SK-N-SH treated with all-trans-retinoic acid at 6 μM for 48 hours (cell line): ENCODE results near the gene GOLGA8B.

ENCODE experiments used
- ATAC-seq: fragments of 200-7000 bp; cut with Tn5 transposase; 3 replicates; pipeline ENCODE4 v1.9.1; 2020; ENCODE audit warnings: mild to moderate bottlenecking, moderate library complexity
- ARNTL ChIP-seq: fragments of 450-650 bp; formaldehyde crosslinking; IDR thresholded peaks from 2 replicates; pipeline ENCODE4 v1.5.0; 2020; ENCODE audit warnings: low read depth, mild to moderate bottlenecking, moderate library complexity, borderline replicate concordance
- BACH2 ChIP-seq: fragments of 250-450 bp; sonication (Bioruptor Pico); IDR thresholded peaks from 2 replicates; pipeline ENCODE4 v1.9.0; 2021; ENCODE audit warnings: mild to moderate bottlenecking, borderline replicate concordance
- CSRNP3 ChIP-seq: fragments of 250-450 bp; sonication (Bioruptor Pico); IDR thresholded peaks from 2 replicates; pipeline ENCODE4 v1.5.1; 2021; ENCODE audit warnings: mild to moderate bottlenecking, moderate library complexity
- ESRRG ChIP-seq: fragments of 250-450 bp; sonication (Bioruptor Pico); IDR thresholded peaks from 2 replicates; pipeline ENCODE4 v1.6.1; 2021; ENCODE audit warnings: mild to moderate bottlenecking
- ISL1 ChIP-seq: fragments of 250-450 bp; sonication (Bioruptor Pico); IDR thresholded peaks from 2 replicates; pipeline ENCODE4 v2.1.2; 2022; ENCODE audit warnings: mild to moderate bottlenecking, moderate library complexity
- OSR1 ChIP-seq: fragments of 250-450 bp; sonication (Bioruptor Pico); IDR thresholded peaks from 2 replicates; pipeline ENCODE4 v1.8.0; 2022; ENCODE audit warnings: moderate library complexity, mild to moderate bottlenecking, inconsistent platforms
- PATZ1 ChIP-seq: fragments of 250-450 bp; sonication (Bioruptor Pico); IDR thresholded peaks from 2 replicates; pipeline ENCODE4 v1.8.0; 2020; ENCODE audit warnings: mild to moderate bottlenecking, moderate library complexity, borderline replicate concordance
- POU6F1 ChIP-seq: fragments of 250-450 bp; sonication (Bioruptor Pico); IDR thresholded peaks from 2 replicates; pipeline ENCODE4 v1.8.0; 2021; ENCODE audit warnings: low read depth, mild to moderate bottlenecking, moderate library complexity, borderline replicate concordance
- PPARA ChIP-seq: fragments of 250-450 bp; sonication (Bioruptor Pico); IDR thresholded peaks from 2 replicates; pipeline ENCODE4 v1.5.0; 2020; ENCODE audit warnings: mild to moderate bottlenecking, borderline replicate concordance
- SNAI2 ChIP-seq: fragments of 250-450 bp; sonication (Bioruptor Pico); IDR thresholded peaks from 2 replicates; pipeline ENCODE4 v1.5.0; 2020; ENCODE audit warnings: mild to moderate bottlenecking, moderate library complexity
- TCF4 ChIP-seq: fragments of 250-450 bp; sonication (Bioruptor Pico); IDR thresholded peaks from 2 replicates; pipeline ENCODE4 v1.8.0; 2021; ENCODE audit warnings: mild to moderate bottlenecking, moderate library complexity, borderline replicate concordance
- TOX ChIP-seq: fragments of 250-450 bp; sonication (Bioruptor Pico); IDR thresholded peaks from 2 replicates; pipeline ENCODE4 v1.8.0; 2021; ENCODE audit warnings: mild to moderate bottlenecking, moderate library complexity, borderline replicate concordance
- TSHZ2 ChIP-seq: fragments of 250-450 bp; sonication (Bioruptor Pico); IDR thresholded peaks from 2 replicates; pipeline ENCODE4 v1.5.0; 2020; ENCODE audit warnings: mild to moderate bottlenecking, moderate library complexity
- ZC3H10 ChIP-seq: fragments of 250-450 bp; sonication (Bioruptor Pico); IDR thresholded peaks from 2 replicates; pipeline ENCODE4 v1.5.1; 2021; ENCODE audit warnings: mild to moderate bottlenecking, moderate library complexity
- ZFP3 ChIP-seq: fragments of 250-450 bp; sonication (Bioruptor Pico); IDR thresholded peaks from 2 replicates; pipeline ENCODE4 v1.5.0; 2020; ENCODE audit warnings: mild to moderate bottlenecking, moderate library complexity
- ZFP30 ChIP-seq: fragments of 450-650 bp; formaldehyde crosslinking; IDR thresholded peaks from 2 replicates; pipeline ENCODE4 v1.5.0; 2022; ENCODE audit warnings: mild to moderate bottlenecking, moderate library complexity

GOLGA8B gene

GRCh38 chr15:34608517-34608916 lies 25.1 kb upstream of the GOLGA8B start:
- peak; percentile 48; the same call in 1 of the 2 replicates for TF ChIP-seq TSHZ2 (CRISPR knock-in tag)
- peak; percentile 91 for TF ChIP-seq TCF4
- TF ChIP-seq OSR1 (CRISPR knock-in tag): no peak
- no peak for TF ChIP-seq ESRRG (CRISPR knock-in tag)
- TF ChIP-seq ZC3H10 (CRISPR knock-in tag): no peak
- TF ChIP-seq POU6F1 (CRISPR knock-in tag): no peak
- no peak for TF ChIP-seq PATZ1 (CRISPR knock-in tag)
- TF ChIP-seq ZFP3 (CRISPR knock-in tag): no peak
- no peak for TF ChIP-seq SNAI2 (CRISPR knock-in tag)
- TF ChIP-seq BACH2 (CRISPR knock-in tag): no peak
- no peak for TF ChIP-seq ARNTL (CRISPR knock-in tag)
- TF ChIP-seq, all 23 proteins: peak for 2
- no peak for ATAC-seq

GRCh38 chr15:34607832-34608231 lies 24.4 kb upstream of the GOLGA8B start:
- no peak for ATAC-seq
- TF ChIP-seq TOX (CRISPR knock-in tag) (no peak), PPARA (CRISPR knock-in tag) (no peak), PATZ1 (CRISPR knock-in tag) (no peak), ARNTL (CRISPR knock-in tag) (no peak), ZFP30 (no peak)

GRCh38 chr15:34606545-34606944 lies 23.1 kb upstream of the GOLGA8B start:
- TF ChIP-seq ISL1 (CRISPR knock-in tag): peak; percentile 24; the same call in 1 of the 2 replicates
- TF ChIP-seq PPARA (CRISPR knock-in tag): no peak
- TF ChIP-seq TCF4: peak; percentile 98
- 0 out of 2 replicates have a peak, but pooled peaks have one; percentile 54 for TF ChIP-seq CSRNP3 (CRISPR knock-in tag)
- peak; percentile 64; the same call in 1 of the 2 replicates for TF ChIP-seq TSHZ2 (CRISPR knock-in tag)
- ATAC-seq: no peak; the same call in 2 of the 3 replicates
